SK-N-SH treated with all-trans-retinoic acid at 6 μM for 48 hours (cell line): ENCODE results near the gene PER2.

ENCODE experiments used
- ATAC-seq: fragments of 200-7000 bp; cut with Tn5 transposase; 3 replicates; pipeline ENCODE4 v1.9.1; 2020; ENCODE audit warnings: mild to moderate bottlenecking, moderate library complexity
- ARNTL ChIP-seq: fragments of 450-650 bp; formaldehyde crosslinking; IDR thresholded peaks from 2 replicates; pipeline ENCODE4 v1.5.0; 2020; ENCODE audit warnings: low read depth, mild to moderate bottlenecking, moderate library complexity, borderline replicate concordance
- CREB5 ChIP-seq: fragments of 250-450 bp; sonication (Bioruptor Pico); IDR thresholded peaks from 2 replicates; pipeline ENCODE4 v1.5.1; 2020; ENCODE audit warnings: low read depth, mild to moderate bottlenecking, moderate library complexity
- CSDC2 ChIP-seq: fragments of 250-450 bp; sonication (Bioruptor Pico); IDR thresholded peaks from 2 replicates; pipeline ENCODE4 v1.5.0; 2020; ENCODE audit warnings: mild to moderate bottlenecking, moderate library complexity
- ESRRG ChIP-seq: fragments of 250-450 bp; sonication (Bioruptor Pico); IDR thresholded peaks from 2 replicates; pipeline ENCODE4 v1.6.1; 2021; ENCODE audit warnings: mild to moderate bottlenecking
- GLIS3 ChIP-seq: fragments of 250-450 bp; sonication (Bioruptor Pico); IDR thresholded peaks from 2 replicates; pipeline ENCODE4 v1.5.0; 2020; ENCODE audit warnings: mild to moderate bottlenecking, moderate library complexity
- ISL1 ChIP-seq: fragments of 250-450 bp; sonication (Bioruptor Pico); IDR thresholded peaks from 2 replicates; pipeline ENCODE4 v2.1.2; 2022; ENCODE audit warnings: mild to moderate bottlenecking, moderate library complexity
- OSR1 ChIP-seq: fragments of 250-450 bp; sonication (Bioruptor Pico); IDR thresholded peaks from 2 replicates; pipeline ENCODE4 v1.8.0; 2022; ENCODE audit warnings: moderate library complexity, mild to moderate bottlenecking, inconsistent platforms
- PATZ1 ChIP-seq: fragments of 250-450 bp; sonication (Bioruptor Pico); IDR thresholded peaks from 2 replicates; pipeline ENCODE4 v1.8.0; 2020; ENCODE audit warnings: mild to moderate bottlenecking, moderate library complexity, borderline replicate concordance
- POU6F1 ChIP-seq: fragments of 250-450 bp; sonication (Bioruptor Pico); IDR thresholded peaks from 2 replicates; pipeline ENCODE4 v1.8.0; 2021; ENCODE audit warnings: low read depth, mild to moderate bottlenecking, moderate library complexity, borderline replicate concordance
- PPARA ChIP-seq: fragments of 250-450 bp; sonication (Bioruptor Pico); IDR thresholded peaks from 2 replicates; pipeline ENCODE4 v1.5.0; 2020; ENCODE audit warnings: mild to moderate bottlenecking, borderline replicate concordance
- SNAI2 ChIP-seq: fragments of 250-450 bp; sonication (Bioruptor Pico); IDR thresholded peaks from 2 replicates; pipeline ENCODE4 v1.5.0; 2020; ENCODE audit warnings: mild to moderate bottlenecking, moderate library complexity
- TCF4 ChIP-seq: fragments of 250-450 bp; sonication (Bioruptor Pico); IDR thresholded peaks from 2 replicates; pipeline ENCODE4 v1.8.0; 2021; ENCODE audit warnings: mild to moderate bottlenecking, moderate library complexity, borderline replicate concordance
- ZFP3 ChIP-seq: fragments of 250-450 bp; sonication (Bioruptor Pico); IDR thresholded peaks from 2 replicates; pipeline ENCODE4 v1.5.0; 2020; ENCODE audit warnings: mild to moderate bottlenecking, moderate library complexity
- ZFP30 ChIP-seq: fragments of 450-650 bp; formaldehyde crosslinking; IDR thresholded peaks from 2 replicates; pipeline ENCODE4 v1.5.0; 2022; ENCODE audit warnings: mild to moderate bottlenecking, moderate library complexity
- ZNF565 ChIP-seq: fragments of 450-650 bp; formaldehyde crosslinking; conservative IDR thresholded peaks from 2 replicates; pipeline ENCODE4 v1.5.0; 2020; ENCODE audit warnings: low read depth, mild to moderate bottlenecking, moderate library complexity
- ZNF8 ChIP-seq: fragments of 450-650 bp; formaldehyde crosslinking; IDR thresholded peaks from 2 replicates; pipeline ENCODE4 v1.5.0; 2020; ENCODE audit warnings: mild to moderate bottlenecking, moderate library complexity
- TF ChIP-seq, protein P1 (sequence below): fragments of 250-450 bp; sonication (Bioruptor Pico); IDR thresholded peaks from 2 replicates; pipeline ENCODE4 v1.5.1; 2021; ENCODE audit warnings: mild to moderate bottlenecking, moderate library complexity
- TF ChIP-seq, protein P2 (sequence below): fragments of 250-450 bp; sonication (Bioruptor Pico); IDR thresholded peaks from 2 replicates; pipeline ENCODE4 v1.5.0; 2020; ENCODE audit warnings: mild to moderate bottlenecking, moderate library complexity

PER2 gene

DNA sequence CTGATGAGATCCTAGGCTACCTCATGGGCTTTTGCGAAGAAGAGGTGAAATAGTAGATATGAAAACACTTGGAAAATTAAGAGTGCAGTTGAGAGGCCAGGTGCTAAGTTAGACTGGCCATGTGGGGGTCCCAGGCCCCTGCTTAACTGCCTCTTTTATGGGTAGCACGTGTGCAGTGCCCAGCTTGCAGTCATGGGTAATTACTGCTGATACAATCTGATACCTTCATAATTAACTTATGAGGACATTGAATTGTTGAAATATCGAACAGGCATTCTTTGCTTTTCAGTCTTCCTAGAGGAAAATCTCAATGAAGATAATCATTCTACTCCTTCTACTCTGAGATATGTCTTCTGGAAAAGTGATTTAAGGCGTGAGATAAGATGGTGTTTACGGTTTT is 43.5 kb upstream of the PER2 start:
- no peak for ATAC-seq
- no peak for TF ChIP-seq ESRRG (CRISPR knock-in tag)
- 0 out of 2 replicates have a peak, but pooled peaks have one; percentile 10 for TF ChIP-seq TCF4

DNA sequence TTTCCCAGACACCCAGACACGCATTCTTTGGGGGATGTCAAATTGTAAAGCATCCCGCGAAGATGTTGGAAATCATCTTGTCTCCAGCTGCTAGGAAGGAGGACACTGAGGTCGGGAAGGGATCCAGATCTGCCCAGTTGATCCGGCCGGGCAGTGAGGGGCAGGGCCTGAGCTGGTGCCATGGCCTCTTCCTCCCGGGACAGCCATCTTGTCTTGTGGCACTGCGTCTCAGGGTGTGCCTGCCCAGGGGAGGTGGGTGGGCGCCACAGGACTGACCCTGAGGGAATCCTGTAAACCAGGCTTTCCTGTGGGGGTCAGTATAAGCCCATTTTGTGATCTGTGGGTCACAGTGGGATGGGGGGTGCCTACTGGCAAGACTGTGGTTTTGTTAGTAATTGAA is 42.0 kb upstream of the PER2 start:
- ATAC-seq, result no peak
- no peak for TF ChIP-seq PATZ1 (CRISPR knock-in tag)
- no peak for TF ChIP-seq TCF4
- TF ChIP-seq PPARA (CRISPR knock-in tag), result no peak
- no peak for TF ChIP-seq CSDC2
- TF ChIP-seq SNAI2, result no peak
- TF ChIP-seq, protein P1, sequence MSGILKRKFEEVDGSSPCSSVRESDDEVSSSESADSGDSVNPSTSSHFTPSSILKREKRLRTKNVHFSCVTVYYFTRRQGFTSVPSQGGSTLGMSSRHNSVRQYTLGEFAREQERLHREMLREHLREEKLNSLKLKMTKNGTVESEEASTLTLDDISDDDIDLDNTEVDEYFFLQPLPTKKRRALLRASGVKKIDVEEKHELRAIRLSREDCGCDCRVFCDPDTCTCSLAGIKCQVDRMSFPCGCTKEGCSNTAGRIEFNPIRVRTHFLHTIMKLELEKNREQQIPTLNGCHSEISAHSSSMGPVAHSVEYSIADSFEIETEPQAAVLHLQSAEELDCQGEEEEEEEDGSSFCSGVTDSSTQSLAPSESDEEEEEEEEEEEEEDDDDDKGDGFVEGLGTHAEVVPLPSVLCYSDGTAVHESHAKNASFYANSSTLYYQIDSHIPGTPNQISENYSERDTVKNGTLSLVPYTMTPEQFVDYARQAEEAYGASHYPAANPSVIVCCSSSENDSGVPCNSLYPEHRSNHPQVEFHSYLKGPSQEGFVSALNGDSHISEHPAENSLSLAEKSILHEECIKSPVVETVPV, result no peak
- TF ChIP-seq ARNTL (CRISPR knock-in tag), result no peak
- no peak for TF ChIP-seq CREB5 (CRISPR knock-in tag)
- no peak for TF ChIP-seq ESRRG (CRISPR knock-in tag)
- TF ChIP-seq OSR1 (CRISPR knock-in tag), result no peak
- no peak for TF ChIP-seq ISL1 (CRISPR knock-in tag)
- TF ChIP-seq GLIS3 (CRISPR knock-in tag), result no peak
- TF ChIP-seq ZFP30 (CRISPR knock-in tag), result no peak

GRCh38 chr2:238327751-238328150 is 39.3 kb upstream of the PER2 start:
- ATAC-seq, result no peak
- no peak for TF ChIP-seq ISL1 (CRISPR knock-in tag)
- TF ChIP-seq ZFP30 (CRISPR knock-in tag), result no peak
- no peak for TF ChIP-seq TCF4
- peak; percentile 92 for TF ChIP-seq ZNF8 (CRISPR knock-in tag)

DNA sequence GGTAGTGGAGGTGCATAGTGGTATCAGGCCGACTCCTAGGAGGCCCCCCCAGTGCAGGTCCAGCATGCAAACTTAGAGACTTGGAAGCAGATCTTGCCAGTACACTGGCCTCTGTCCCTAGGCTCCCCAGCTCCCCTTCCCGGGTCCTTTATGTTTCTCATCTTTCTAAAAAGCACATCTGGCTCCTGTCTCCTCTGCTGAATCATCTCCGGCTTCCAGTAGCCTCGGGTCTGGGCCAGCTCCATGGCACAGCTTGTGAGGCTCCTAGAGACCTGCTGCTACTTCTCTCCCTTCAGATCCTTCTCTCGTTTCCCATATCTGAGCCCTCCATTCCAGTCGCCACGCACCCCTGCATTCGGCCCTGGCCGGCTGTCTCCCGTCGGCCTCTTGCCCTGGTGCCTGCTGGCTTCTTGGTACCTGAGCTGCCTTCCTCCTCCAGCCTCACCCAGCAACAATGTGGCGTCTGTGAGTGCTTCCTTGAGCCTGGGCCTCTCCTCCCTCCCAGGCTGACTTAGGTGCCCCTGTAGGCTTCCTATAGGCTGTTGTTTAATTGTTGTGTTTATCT is 38.5 kb upstream of the PER2 start:
- no peak for ATAC-seq
- TF ChIP-seq ARNTL (CRISPR knock-in tag) (no peak), CREB5 (CRISPR knock-in tag) (no peak), POU6F1 (CRISPR knock-in tag) (no peak), ZNF565 (CRISPR knock-in tag) (no peak), ISL1 (CRISPR knock-in tag) (no peak), ZFP3 (no peak)
- TF ChIP-seq, protein P2, sequence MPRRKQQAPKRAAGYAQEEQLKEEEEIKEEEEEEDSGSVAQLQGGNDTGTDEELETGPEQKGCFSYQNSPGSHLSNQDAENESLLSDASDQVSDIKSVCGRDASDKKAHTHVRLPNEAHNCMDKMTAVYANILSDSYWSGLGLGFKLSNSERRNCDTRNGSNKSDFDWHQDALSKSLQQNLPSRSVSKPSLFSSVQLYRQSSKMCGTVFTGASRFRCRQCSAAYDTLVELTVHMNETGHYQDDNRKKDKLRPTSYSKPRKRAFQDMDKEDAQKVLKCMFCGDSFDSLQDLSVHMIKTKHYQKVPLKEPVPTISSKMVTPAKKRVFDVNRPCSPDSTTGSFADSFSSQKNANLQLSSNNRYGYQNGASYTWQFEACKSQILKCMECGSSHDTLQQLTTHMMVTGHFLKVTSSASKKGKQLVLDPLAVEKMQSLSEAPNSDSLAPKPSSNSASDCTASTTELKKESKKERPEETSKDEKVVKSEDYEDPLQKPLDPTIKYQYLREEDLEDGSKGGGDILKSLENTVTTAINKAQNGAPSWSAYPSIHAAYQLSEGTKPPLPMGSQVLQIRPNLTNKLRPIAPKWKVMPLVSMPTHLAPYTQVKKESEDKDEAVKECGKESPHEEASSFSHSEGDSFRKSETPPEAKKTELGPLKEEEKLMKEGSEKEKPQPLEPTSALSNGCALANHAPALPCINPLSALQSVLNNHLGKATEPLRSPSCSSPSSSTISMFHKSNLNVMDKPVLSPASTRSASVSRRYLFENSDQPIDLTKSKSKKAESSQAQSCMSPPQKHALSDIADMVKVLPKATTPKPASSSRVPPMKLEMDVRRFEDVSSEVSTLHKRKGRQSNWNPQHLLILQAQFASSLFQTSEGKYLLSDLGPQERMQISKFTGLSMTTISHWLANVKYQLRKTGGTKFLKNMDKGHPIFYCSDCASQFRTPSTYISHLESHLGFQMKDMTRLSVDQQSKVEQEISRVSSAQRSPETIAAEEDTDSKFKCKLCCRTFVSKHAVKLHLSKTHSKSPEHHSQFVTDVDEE (CRISPR knock-in tag), result no peak
